Measurements from ENCODE around the gene KIAA0513.

The KIAA0513 gene

GRCh38 chr16:85138825-85139627 lies 111.4 kb downstream of the KIAA0513 start:
- DNase-seq, result no peak

- no peak for DNase-seq
These were observed 112.3 kb downstream of the KIAA0513 start for GRCh38 chr16:85139881-85140339.

- no peak for DNase-seq
These were observed 112.9 kb downstream of the KIAA0513 start for GRCh38 chr16:85140455-85141012.

- no peak for DNase-seq
These were observed 114.0 kb downstream of the KIAA0513 start for GRCh38 chr16:85141491-85142128.

GRCh38 chr16:85142129-85142513 lies 114.5 kb downstream of the KIAA0513 start:
- no peak for DNase-seq

- no peak for DNase-seq
These were observed 115.2 kb downstream of the KIAA0513 start for GRCh38 chr16:85142771-85143211.
